HG02884 (cell line): ENCODE measurements around the gene MACROD2.
"Not testable (repeated sequence)": the region's sequence is repeated elsewhere in the genome, so short reads cannot be mapped to it uniquely, and the experiment has no call there.

Experiments
- ATAC-seq: cut with Tn5 transposase; IDR thresholded peaks from one replicate; pipeline ENCODE4 v1.9.1; 2021; ENCODE audit warnings: mild to moderate bottlenecking, moderate library complexity; ENCODE audit not compliant: unreplicated experiment

MACROD2 gene

DNA sequence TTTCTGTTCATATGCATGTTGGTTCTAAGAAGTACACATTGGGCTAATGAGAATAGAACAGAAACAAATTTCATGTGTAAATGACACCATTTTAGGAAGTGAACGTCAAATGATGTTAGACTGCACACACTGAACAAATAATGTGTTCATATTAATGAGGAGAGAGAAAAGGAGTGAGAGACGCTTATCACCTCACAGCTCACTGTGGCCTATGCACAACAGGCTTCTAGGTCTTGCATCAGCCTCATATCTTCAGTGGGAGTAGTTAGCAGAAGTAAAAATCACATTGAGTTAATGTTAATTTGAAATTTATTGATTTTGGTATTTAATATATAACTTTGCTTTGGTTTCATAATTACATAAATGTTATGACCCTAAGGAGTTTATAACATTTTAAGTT, 454.9 kb downstream of the MACROD2 start:
- no peak for ATAC-seq

DNA sequence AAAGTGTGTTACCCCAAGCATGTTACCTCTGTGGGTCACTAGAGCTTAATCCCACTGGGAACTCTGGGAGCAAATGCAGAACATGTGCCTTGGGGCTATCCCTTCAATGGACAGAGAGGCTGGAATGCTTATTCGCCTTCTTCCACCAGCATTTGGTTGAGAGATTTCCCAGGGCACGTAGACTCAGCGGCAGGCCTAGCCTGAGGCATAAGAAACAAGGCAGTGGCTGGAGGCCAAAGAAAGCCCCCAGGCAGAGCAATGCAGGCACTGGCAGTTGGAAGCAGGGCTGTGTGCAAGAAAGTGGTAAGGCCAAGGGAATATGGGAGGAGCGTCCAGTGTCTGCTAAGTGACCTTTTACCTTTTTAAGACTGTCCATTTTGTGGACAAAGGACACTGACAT, 456.1 kb downstream of the MACROD2 start:
- ATAC-seq: no peak

DNA sequence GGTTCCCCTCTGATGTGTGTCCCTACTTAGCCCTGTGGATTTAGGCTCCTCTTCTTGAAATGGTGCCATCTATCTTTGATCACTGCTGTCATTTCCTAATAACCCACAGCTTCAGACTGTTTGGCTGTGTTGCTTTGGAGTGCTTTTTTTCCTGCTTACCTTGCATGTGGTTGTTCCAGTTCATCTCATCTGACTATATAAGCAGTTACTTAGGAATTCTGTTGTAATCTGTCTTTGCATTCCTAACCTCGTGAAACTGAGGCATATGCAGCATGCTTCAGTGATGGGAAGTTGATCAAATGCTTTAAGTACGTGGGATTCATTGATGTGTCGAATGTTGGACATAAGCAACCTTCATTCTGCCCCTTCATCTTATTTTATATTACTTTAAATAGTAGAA, 457.9 kb downstream of the MACROD2 start:
- no peak for ATAC-seq

DNA sequence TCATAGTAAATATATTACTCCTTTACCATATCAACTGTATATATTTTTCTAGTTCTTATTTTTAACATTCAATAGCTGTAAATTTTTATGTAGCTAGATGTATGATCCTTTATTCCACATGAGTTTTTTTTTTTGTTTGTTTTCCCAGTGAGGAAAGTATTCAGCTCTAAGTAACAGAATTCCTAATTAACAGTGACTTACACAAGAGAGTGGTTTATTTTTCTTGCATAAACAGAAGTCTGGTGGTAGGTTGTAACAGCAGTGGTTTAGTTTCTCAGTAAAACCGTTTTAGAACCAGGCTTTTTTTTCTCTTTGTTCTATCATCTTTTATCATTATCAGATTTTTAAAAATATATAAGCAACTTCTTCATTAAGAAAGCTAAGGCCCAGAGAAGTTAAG, 459.0 kb downstream of the MACROD2 start:
- no peak for ATAC-seq

DNA sequence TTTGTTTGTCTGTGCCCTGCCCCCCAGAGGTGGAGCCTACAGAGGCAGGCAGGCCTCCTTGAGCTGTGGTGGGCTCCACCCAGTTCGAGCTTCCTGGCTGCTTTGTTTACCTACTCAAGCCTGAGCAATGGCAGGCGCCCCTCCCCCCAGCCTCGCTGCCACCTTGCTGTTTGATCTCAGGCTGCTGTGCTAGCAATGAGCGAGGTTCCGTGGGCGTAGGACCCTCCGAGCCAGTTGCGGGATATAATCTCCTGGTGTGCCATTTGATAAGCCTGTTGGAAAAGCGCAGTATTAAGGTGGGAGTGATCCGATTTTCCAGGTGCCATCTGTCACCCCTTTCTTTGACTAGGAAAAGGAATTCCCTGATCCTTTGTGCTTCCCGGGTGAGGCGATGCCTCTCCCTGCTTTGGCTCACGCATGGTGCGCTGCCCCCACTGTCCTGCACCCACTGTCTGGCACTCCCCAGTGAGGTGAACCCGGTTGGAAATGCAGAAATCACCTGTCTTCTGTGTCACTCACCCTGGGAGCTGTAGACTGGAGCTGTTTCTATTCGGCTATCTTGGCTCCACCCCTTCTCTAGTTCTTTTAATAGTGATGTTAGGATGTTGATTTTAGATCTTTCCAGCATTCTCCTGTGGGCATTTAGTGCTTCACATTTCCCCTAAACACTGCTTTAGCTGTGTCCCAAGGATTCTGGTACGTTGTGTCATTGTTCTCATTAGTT, 471.9 kb downstream of the MACROD2 start:
- ATAC-seq: not testable (repeated sequence)

DNA sequence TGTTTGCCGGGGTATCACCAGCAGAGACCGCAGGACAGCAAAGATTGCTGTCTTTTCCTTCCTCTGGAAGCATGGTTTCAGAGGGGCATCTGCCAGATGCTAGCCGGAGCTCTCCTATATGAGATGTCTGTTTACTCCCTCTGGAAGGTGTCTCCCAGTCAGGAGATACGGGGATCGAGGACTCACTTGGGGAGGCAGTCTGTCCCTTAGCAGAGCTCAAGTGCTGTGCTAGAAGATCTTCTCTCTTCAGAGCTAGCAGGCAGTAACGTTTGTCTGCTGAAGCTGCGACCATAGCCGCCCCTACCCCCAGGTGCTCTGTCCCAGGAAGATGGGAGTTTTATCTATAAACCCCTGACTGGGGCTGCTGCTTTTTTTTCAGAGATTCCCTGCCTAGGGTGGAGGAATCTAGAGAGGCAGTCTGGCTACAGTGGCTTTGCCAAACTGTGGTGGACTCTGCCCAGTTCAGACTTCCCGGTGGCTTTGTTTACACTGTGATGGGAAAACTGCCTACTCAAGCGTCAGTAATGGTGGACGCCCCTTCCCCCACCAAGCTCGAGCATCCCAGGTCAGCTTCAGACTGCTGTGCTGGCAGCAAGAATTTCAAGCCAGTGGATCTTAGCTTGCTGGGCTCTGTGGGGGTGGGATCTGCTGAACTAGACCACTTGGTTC, 475.0 kb downstream of the MACROD2 start:
- ATAC-seq: no peak

DNA sequence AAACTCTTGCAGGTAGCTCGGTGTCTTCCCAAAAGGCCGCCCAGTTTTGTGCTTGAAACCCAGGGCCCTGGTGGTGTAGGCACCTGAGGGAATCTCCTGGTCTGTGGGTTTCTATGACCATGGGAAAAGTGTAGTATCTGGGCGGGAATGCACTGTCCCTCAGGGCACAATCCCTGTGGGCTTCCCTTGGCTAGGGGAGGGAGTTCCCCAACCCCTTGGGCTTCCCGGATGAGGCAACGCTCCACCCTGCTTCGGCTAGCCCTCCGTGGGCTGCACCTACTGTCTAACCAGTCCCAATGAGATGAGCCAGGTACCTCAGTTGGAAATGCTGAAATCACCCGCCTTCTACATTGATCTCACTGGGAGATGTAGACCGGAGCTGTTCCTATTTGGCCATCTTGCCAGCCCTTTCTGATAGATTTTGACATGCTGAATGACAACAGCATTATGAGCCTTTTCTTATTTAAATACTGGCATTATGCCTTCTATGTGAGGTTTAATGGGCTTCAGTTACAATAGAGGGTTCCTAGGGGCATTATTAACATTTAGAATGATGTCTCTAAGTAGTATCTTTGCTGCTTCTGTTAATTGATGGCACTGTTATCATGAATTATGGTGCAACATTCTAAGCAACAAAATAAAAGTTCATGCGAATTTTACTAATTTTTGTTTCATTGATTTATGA, 475.8 kb downstream of the MACROD2 start:
- ATAC-seq: no peak

DNA sequence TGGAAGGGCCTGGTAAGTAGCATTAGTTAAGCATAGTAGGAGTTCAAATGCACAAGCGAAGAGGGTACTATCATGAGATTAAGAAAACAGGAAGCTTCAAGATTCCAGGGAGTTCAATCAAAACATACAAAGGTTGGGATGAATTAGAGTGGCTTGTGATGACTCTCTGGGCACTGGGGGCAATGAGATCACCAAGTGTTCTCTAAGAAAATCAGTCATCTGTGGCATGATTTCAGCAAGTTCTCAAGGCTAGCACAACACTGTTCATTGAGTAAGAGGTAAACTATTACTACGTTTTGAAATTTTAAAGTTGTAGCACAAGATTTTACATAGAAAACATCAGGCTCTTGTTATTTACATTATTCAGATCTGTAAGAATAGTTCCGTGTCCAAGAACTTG, 481.8 kb downstream of the MACROD2 start:
- ATAC-seq: no peak

DNA sequence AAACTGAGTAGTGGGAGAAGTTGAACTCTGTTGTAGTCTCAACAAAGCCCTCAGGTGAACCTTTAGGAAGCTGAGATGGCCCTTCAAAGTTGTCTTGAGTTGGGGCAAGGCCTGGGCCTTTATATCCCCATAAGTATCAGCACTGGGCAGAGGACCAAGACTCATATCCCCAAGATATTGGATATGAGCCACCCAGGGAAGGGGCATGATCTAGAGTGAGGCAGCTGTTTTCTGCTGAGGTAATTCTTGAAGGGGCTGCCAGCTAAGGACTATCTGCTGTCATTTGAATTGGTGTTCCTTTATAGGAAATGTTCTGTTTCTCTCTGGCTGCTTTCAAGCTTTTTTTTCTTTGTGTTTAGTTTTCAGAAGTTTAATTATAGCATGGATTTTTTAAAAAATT, 482.8 kb downstream of the MACROD2 start:
- ATAC-seq: no peak

DNA sequence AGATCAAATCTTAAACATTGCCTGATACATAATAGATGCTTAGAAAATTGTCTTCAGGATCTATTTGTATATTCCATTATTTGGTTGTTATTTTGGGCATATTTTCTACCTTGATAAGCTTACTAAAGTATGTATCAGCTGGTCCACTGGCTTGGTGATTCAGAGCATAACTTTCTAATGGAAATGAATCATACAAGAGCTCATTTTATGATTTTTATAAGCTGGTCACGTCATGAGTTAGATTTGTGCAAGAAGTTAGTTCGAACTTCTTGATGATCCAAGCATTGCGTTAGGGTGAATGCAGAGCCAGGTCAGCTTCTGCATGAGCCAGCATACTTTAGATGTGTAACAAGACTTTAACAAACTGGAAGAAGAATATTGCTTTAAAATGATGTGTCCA, 486.5 kb downstream of the MACROD2 start:
- ATAC-seq: no peak

DNA sequence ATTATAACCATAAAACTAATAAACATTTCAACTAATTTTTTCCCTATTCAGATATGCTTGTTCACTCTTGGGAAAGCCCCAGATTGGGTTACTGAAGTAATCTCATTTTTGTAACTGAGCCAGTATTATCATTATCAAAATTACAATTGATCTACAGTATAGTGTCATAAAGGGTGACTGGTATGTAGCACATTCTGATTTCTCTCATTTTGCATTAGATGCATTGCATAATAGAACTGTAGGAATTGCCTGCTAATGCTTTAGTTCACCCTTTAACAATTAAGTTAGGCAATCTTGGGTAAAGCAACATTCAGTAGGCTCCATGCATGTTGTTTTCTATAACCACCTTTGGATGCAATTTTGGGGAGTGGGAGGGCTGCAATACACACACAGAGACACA, 492.9 kb downstream of the MACROD2 start:
- no peak for ATAC-seq

DNA sequence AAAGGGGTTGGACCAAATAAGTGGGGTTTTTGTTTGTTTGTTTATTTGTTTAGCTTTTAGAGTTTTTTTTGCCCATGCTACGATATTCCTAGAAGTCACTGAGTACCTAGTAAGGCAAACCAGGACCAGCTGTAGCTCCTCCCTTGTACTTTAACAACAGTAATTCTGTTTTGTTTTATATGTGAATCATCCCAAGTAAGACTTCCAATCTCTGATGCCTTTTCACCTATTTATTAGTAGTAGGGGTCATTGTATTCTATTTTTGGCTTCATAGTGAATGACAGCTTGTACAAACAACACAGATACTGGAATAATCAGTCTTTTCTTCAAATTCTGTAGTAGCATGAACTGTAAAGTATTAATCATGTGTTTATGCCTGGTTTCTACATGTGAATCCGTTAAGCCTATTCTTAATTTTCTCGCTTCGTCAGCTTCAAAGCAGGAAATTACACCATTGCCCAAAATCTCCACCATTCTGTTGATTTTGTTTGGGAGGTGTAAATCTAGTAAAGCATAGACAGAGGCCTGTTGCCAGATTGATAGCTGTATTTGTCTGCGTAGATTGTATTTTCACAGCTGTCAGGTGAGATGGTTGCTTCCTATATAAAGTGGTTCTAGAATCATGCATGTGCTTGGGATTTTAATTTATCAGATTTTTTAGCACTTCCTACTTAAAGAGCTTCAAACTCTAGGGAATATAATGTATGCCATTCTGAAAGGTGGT, 493.6 kb downstream of the MACROD2 start:
- ATAC-seq: no peak

DNA sequence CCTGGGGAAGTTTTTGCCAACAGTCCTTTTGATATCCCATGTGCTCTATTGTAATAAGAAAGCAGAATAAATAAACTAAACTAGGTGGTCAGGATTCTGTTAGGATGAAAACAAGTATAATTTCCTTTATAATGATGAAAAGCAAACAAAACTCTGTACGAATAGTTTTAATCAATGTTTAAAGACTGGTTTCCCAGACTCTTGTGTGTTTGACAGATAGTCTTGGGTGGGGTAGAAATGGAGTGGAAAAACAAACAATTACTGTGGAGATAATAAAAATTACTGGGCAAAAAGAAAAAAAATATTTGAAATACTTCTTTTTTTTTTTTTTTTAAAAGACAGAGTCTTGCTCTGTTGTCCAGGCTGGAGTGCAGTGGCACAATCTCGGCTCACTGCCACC, 494.2 kb downstream of the MACROD2 start:
- no peak for ATAC-seq

DNA sequence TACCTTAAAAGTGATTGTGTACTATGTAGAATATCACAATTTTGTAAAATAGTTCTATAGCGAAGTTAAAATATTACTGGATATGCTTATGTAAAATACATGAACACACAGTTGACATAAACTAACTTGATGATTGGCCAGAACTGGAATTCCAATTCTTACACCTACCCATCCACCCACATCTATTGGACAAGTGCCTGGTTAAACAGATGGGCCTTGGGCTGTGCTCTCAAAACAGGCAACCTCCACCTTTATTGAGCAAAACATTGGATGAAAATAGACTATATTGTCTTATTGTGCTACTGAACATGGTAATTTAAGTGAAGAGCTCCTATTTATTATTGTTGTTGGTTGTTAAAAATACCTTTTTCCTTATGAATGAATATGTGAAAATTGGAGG, 496.1 kb downstream of the MACROD2 start:
- no peak for ATAC-seq

DNA sequence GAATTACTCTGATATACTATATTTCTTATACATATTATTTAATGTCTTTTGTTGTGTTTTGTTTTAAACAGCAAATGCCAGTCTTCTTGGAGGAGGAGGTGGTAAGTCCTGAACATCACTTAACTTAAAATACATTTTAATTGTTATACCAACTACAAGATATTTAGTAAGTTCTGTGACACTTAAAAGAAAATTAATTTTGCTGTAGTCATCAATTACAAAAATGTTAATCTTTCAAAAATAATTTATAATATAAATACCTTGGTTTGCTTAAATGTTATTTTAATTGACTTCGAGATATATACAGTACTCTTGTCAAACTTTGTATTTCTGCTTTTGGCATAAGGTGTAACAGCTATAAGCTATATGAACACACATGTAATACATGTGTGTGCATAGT, 498.1 kb downstream of the MACROD2 start:
- ATAC-seq: no peak

DNA sequence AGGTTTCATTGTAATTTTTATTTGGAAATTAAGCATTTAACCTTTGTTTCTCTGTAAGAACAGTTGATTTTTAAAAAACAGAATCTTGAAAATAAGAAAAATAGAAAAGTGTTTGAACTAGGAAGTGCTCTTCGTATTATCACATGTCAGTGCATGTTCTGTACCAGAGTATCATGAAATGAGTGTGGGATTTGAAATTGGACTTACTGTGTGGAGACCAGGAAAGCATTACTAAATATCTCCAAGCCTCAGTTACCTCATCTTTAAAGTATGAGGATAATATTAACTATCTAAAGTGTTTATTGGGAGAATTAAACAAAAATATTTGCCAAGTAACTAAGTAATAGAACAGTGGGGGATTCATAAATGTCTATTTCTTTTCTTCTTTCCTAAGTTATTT, 499.0 kb downstream of the MACROD2 start:
- ATAC-seq: no peak

DNA sequence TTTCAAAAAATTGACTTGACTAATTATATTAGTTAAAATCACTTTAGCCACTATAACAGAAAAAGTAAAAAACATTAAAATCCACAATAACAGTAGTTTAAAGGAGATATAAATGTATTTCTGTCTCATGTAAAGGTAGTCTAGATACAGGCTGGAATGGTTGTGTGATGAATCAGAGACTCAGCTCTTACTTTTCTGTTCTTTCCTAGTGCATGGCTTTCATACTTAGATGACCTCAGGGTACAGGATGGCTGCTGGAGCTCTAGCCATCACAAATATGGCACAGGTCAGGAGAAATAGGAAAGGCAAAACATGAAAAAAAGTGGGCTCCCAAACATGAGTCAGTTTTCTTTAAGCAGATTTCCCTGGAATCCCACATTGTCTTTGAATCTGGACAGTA, 499.8 kb downstream of the MACROD2 start:
- no peak for ATAC-seq

DNA sequence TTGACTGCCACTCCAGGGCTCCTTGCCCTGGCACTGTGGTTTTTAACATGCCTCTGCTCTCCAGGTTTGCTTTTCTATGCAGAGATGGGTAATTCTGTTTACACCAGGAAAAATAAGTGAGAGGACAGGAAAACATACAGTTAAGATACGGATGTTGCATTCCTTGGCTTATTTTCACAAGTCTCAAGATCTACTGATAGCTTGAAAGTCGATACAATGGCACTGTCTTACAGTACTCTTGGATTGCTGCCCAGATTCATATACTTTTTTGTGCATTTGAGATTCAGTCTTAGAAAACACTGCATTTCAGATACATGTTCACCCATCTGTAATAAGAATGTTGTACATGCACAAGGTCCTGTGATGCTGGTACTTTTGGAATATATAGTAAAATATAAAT, 501.7 kb downstream of the MACROD2 start:
- no peak for ATAC-seq

DNA sequence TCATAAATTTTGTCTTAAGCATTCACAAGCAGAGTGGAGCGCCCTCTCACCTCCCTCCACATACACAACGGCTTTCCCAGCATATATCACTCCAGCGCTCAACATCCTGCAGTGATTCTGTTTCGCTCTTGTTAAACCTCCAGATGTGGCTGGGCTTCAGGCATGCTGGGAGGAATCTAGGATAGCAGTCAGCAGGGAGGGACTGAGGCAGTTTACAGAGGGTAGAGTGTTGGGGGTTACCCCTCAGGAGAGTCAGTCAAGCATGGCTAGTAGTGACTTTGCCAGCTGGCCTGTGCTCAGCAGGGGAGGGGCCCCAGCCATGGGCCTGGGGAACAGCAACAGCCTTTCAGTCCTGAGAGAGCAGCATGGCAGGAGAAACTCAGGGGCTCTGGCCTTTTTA, 503.5 kb downstream of the MACROD2 start:
- ATAC-seq: no peak

DNA sequence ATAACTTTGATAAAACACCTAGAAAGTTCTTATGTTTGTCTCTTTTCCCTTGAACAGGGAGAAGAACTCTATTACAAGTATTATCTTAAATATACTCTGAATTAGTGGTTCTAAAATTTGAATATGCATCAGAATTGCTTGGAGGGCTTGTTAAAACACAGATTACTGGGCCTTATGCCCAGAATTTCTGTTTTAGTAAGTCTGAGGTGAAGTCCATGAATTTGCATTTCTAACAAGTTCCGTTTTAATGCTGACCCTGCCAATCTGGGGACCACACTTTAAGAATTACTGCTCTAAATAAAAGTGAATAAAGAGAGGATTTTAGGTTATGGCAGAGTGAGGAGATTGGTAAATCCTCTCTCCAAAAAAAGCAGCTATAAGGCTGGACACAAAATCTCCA, 510.2 kb downstream of the MACROD2 start:
- ATAC-seq: no peak

DNA sequence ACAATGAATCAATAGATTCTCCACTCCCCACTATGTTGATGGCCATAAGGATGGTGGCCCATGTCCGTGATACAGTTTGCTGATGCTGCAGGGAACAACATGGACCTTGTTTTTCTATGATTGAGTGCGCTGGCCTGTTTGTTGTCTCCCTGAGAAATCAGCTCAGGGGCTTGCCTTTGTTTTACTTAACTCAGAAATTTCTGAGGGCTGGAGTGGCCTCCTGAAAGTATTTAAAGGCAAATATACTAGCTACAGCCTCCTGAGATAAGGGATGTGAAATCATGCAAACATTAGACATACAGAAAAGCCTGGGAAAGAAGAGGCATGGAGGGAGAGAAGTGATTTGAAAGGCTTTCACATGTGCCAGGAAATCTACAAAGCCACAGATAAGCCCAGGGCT, 512.4 kb downstream of the MACROD2 start:
- no peak for ATAC-seq

DNA sequence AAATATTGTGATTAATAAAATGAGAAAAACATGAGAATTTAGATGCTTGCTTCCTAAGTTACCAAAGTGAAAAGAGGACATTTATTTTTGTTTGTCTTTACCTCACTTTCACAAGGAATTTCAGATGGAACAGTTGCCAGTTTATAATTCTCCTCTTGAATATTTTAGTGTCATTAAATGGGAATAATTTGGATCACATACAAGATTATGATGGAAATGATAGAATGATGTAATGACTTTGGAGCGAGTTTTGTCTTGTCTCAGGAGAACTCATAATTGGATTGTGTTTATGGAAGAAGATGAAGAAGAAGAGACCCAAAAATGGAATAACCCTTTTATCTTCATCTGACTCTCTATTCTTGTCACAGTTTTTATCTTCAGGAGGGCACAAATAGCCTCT, 515.0 kb downstream of the MACROD2 start:
- ATAC-seq: no peak
